HG02885 (cell line): ENCODE measurements around the gene MX2.

Source experiments
- ATAC-seq: cut with Tn5 transposase; IDR thresholded peaks from one replicate; pipeline ENCODE4 v1.9.1; 2021; ENCODE audit warnings: mild to moderate bottlenecking; ENCODE audit not compliant: unreplicated experiment, poor library complexity

MX2 gene

DNA sequence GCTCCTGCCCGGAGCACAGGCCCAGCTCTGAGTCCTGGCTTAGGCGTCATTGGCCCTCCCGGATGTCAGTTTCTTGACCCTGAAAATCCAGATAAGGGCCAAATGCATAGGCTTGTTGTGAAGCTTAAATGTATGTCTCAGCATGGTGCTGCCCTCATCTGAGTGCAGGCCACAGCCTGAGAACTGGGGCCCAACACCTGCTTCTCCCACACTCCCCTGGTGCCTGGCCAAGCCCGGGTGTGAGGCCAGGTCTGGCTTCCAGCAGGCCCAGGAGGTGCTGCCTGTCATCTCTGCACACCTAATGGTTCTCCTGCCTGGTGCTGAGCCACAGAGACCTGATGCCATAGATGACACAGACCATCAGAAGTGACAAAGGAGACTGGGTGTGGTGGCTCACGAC, 14.0 kb downstream of the MX2 start:
- ATAC-seq: no peak

DNA sequence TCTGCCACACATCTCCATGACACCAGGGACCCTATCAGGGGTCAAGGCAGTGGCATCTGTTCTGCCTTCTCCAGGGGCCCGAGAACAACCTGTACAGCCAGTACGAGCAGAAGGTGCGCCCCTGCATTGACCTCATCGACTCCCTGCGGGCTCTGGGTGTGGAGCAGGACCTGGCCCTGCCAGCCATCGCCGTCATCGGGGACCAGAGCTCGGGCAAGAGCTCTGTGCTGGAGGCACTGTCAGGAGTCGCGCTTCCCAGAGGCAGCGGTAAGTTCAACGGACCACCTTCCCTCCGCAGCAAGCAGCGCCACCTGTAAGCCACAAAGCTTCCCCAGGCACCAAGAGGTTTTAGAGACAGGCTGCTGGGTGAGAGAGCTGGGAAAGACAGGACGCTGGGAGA, 15.9 kb downstream of the MX2 start:
- ATAC-seq: no peak

DNA sequence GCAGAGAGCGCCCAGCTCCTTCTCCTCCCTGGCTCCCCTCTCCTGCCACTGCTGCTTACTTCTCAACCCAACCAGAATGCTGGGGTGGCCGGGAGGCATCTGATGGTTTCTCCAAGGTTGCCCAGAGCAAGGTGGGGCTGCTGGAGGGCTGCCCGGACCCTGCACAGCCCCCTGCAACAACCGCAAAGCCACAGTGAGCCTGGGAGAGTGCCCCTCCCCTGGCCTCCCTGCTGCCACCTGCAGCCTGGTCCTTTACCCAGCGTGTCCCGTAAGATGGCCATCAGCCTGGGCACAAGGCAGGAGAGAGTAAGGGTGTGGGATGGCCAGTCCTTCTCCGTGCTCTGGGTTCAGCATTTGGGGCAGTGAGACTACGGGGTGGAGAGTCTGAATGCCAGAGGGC, 17.0 kb downstream of the MX2 start:
- ATAC-seq: no peak

DNA sequence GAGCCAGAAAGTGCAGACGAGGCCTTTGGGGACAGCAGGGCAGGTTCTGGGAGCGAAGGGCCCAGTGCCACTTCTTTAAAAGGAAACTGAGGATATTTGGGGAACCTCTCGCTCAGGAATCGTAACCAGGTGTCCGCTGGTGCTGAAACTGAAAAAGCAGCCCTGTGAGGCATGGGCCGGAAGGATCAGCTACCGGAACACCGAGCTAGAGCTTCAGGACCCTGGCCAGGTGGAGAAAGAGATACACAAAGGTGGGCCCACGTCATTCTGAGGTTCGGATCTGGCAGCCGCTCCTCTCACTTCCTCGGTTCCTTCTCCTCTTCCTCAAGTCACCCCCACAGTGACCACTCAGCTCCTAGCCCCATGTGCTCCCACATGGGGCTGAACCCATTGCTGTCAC, 18.1 kb downstream of the MX2 start:
- ATAC-seq: no peak

DNA sequence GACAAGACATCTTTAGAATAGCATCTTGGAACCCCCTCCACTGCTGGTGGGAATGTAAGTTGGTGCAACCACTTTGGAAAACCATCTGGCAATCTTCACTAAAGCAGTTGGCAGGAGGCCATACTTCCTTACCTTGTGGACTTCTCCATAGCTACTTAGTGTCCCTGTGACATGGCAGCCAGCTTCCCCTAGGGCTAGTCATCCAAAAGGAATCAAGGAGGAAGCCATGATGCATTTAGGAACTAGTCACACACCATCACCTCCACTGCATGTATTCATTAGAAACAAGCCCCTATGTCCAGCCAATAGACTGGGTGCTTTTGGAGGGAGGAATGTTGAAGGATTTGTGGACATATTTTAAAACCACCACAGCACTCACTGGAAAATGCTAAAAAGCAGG, 19.9 kb downstream of the MX2 start:
- no peak for ATAC-seq

DNA sequence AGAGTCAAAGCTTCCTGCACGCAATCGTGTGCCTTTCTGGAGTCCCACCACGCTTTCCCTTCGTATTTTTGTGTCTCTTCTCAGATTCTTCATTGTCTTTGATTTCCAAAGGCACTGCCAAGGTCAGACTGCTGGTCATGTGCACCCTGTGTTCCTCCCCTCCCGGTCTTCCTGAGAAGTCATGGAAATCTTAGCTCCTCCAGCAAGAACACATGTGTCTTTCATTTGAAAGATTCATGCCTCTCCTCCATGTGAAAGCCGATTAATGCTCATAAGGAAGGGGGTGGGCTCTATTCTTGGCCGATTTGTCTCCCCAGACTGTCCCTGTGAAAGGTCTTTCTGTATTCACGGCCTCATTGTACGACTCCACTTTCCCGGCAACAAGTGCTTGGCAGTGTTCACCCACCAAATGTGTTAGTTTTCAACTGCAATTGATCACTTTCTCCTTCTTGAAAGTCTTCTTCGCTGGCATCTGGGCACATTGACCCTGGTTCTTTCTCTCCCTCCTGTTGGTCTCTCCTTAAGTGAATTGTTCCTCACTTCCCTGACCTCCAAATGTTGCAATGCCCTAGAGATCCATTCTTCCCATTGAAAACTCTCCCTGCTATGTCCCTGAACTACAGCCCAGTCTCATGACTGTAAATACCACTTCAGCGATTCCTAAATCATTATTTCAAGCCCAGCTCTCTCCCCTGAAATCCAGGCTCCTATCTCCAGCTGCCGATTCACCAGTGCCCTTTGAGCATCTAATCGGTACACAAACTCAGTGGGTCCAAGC, 25.4 kb downstream of the MX2 start:
- ATAC-seq: no peak

DNA sequence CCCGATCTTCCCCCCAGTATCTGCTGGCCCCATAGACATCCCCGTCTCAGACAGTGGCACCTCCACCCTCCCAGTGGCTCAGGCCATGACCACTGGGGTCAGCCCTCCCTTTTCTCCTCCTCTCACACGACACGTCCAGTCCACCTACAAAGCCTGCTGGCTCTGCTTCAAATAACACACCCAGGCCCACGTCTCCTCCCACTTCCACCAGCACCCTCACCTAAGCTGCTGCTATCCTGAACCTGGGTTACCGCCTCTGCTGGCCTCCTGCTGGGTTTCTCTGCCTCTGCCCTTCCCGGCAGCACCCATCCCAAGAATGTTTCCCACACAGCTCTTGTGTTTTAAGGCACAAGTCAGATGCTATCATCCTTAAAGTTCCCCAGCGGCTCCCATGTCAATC, 26.0 kb downstream of the MX2 start:
- ATAC-seq: no peak

DNA sequence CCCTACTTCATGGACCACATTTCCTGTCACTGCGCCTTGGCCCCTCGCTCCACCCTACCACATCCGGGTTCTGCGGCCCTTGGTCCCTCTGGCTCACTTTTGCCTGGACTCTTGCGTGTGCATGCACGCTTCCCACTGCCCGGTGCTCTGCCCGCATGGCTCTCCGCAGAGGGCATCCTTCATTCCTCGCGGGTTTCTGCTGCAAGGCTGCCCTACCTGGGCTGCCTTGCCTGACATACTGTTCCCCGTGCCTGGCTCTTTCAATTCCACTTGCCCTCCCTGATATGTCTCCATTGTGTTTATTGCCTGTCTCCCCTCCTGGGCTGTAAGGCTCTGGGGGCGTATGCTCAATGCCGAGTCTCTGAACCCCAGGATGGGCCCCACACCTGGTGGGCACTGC, 26.4 kb downstream of the MX2 start:
- no peak for ATAC-seq

DNA sequence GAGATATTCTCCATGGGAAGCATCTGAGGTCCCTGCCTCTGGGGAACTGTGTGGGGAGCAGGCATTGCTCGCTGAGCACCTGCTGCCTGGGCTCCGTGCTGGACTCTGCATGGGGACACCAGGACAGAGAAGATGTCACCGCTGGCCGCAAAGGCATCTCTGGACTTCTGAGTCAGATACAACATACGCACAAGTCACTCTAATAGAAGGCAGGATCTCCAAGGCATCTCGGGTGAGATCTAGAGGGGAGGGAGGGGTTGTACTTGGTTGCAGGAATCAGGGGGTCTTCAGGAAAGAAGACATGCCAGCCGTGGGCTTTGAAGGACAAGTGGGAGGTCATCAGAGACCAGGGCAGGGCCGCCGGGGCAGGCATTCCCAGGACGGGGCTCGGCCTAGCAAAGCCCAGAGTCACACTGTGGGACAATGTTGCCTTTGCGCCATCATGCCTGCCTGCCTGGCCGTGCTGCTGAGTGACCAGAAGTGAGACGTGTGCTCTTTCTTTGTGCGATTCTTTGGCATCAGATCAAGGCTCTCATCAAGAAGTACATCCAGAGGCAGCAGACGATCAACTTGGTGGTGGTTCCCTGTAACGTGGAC, 28.3 kb downstream of the MX2 start:
- ATAC-seq: no peak

DNA sequence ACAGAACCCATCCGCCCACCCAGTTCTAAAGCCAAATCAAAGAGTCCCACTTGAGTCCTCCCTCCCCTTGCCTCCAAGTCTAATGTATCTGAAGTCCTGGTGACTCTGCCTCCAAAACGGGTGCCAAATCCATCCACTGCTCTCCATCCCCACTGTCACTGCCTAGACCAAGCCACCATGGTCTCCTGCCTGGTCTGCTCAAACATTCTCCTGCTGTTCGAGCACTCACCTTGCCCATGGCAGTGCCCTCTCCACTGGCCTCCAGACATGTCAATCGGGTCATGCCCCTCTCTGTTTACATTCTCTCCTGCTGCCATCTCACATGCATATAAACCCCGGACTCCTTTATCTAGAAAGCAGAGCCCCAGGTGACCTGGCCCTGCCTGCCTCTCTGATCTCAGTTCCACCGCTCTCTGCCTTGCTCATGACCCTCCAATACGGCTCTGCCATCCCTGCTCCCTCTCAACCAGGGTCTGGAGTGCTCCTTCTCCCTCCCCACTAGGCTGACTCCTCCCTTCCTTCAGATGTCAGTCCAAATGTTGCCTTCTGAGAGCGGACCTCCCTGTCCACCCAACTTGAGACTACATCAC, 32.1 kb downstream of the MX2 start:
- no peak for ATAC-seq

DNA sequence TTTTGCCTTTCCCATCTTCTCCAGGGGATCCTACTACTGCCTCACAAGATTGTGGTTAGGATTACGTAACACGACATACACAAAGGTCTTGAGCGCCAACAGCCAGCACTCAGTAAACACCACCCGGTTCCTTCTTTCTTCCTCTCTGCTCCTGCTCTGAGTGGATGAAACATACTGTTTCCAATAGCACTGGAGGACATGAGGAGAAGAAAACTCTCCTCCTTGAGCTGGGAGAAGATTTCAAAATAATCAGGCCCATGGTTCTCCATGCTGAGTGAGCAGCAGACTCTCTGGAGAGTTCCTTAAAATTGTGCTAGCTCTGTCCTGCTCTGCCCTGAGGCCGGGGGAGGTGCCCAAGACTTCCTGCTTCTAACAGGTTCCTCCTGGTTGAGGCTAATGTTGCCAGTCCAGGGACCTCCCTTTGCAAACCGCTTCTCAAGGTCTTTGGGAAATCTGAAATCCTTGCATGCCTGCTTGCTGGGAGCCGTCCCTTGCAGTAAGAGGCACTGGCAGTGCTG, 34.8 kb downstream of the MX2 start:
- ATAC-seq: no peak

DNA sequence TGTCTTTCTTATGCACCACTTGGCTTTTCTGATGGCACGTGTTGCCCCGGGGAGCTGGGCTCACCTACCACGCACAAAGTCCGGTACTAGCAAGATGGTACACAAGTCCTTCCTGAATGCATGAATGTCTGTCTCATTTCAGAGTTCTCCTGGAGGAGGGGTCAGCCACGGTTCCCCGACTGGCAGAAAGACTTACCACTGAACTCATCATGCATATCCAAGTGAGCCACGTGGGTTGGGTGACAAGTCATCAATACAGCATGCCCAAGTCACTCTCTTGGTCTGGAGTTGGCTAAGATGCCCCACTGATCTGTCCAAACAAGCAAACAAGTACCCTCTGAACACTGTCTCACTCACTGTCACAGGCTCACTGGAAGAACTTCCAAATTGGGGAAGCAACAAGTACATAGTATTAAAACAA, 35.7 kb downstream of the MX2 start:
- ATAC-seq: no peak

DNA sequence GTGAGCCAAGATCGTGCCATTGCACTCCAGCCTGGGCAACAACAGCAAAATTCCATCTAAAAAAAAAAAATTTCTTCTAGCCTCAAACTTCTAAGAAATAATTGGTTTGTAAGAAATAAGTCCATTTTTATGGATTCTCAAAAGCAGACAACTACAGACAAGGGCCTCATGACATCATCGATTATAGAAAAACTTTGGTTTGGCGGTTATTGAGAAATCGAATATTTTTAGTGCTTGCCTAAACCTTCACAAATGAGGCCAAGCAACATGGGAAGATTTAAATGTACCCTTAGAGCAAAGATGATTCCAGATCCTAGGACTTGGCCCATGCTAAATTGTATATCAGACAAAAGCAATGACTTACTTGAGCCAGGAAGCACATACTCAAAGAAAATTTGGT, 36.4 kb downstream of the MX2 start:
- no peak for ATAC-seq

DNA sequence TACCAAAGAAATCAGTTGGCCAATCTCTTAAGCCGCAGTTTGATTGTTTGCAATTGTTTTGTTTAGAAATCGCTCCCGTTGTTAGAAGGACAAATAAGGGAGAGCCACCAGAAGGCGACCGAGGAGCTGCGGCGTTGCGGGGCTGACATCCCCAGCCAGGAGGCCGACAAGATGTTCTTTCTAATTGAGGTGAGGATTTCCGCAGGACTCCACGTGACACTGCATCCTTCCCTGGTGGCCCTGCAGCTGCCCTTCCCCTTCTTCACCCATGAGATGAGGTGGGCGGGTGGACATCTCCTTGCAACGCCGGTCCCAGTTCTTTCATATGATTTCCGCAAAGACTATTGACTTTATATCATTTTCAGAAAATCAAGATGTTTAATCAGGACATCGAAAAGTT, 37.0 kb downstream of the MX2 start:
- ATAC-seq: no peak

DNA sequence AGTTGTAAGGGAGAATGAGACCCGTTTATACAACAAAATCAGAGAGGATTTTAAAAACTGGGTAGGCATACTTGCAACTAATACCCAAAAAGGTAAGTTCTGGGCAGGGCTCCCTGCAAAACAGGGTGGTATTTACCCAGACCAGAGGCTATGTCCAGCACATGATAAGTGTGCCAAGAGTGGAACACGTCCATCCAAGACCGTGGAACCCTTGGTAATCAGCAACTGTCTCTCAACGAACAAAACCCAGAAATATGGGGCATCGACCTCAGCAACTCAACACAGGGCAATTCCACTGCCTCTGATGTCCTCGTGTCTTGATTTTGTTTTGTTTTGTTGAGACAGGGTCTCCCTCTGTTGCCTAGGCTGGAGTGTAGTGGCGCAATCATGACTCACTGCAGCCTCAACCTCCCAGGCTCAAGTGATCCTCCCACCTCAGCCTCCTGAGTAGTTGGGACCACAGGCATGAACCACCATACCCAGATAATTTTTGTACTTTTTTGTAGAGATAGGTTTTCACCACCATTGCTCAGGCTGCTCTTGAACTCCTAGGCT, 37.5 kb downstream of the MX2 start:
- ATAC-seq: no peak

DNA sequence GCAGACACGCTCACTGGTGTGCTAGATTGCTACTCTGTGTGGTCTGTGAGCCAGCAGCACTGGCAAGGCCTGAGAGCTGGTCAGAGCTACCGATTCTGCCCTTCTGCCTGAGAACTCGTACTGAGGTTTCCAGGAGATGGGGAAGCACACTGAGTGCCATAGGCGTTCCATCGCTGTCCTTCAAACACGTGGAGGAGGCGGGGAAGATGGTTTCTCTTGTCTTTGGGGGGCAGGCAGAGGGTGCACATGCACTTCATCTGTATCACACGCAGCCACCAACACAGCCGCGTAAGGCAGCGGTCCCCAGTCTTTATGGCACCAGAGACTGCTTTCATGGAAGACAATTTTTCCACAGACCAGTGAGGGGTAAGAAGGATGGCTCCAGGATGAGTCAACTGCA, 40.4 kb downstream of the MX2 start:
- ATAC-seq: no peak

DNA sequence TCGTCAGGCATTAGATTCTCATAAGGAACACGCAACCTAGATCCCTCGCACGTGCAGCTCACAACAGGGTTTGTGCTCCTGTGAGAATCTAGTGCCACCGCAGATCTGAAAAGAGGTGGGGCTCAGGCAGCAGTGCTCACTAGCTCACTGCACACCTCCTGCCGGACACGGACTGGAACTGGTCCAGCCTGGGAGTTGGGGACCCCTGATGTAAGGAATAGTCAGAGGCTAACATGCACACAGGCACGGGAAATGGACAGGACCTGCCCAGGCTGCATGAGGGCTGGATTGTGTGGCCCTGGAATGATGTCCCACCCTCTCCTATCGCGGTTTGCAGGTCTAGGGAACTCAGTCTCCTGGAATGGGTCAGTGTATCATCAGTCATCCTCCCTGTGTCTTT, 41.0 kb downstream of the MX2 start:
- no peak for ATAC-seq

DNA sequence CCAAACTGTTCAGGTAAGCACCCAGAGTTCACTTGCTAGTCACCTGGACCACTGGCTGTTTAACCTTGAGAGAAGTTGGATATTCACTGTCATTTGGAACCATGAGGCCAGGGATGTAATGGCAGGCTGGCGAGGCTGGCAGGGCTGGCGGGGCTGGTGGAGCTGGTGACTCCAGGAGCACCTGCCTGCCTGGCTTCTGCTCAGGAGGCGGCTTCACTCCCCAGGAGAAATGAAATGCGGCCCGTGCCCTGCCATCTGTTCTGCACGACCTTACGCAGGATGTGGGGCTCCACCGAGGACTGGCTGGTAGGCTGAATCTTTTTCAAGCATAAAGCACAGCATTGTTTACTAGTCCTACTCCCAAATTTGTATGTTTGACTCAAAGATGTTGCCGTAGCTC, 41.5 kb downstream of the MX2 start:
- ATAC-seq: no peak

DNA sequence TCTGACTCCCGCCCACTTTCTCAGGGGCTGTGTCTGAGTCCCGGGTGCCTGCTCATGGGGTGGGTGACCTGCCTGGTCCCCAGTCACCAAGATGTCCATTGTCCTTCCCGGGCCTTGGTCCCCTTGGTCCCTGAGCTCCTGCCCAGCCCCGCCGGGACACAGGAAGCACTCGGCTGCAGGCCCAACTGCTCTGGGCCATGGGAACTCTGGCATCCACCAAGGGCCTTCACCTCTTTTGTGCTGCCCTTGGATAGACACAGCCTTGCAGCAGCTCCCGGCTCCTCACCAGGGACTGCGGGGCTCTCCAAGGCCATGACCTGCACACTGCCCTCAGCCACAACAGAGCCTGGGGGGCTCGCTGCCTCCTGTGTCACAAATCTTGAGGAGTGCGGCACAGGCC, 42.1 kb downstream of the MX2 start:
- no peak for ATAC-seq

DNA sequence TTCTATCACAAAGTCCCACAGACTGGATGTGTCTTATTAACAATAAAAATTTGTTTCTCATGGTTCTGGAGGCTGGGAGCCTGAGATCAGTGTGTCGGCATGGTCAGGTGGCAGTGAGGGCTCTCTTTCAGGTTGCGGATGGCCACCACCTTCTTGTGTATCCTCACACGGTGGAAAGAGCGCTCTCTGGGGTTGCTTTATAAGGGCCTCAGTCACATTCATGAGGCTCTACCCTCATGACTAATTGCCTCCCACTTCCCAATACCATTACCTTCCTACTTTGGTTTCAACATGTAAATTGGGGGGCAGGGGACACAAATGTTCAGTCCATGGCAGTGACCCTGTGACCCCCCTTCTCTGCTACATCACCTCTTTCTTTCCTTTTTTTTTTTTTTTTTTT, 43.5 kb downstream of the MX2 start:
- no peak for ATAC-seq

DNA sequence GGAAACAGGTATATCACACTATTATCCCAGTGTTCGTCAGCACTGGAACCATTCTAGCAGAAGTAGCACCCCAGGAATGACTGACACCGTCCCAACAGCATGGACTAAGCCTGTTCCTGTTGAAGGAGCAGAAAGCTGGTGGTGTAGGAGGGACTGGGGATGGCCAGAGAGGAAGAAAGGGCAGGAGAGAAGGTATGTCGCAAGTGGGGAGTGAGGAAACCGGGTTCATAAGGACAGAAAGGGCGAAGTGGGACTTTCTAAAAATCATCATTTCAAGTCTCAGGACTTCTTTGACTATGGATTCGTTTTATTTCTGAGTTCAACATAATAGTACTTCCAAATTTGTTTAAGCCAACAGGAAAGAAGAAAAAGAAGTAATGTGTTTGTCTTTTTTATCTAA, 44.5 kb downstream of the MX2 start:
- no peak for ATAC-seq
